HFFc6 (cell line): ENCODE measurements around the gene HECA. TPM values are rescaled to one million over a fixed set of nuclear protein-coding genes. Genes with fewer than 3 reads are reported as not detected.

Experiments used
- DNase-seq: peaks from one replicate; pipeline ENCODE4 v3.0.0-alpha.2; 2018
- H3K27ac Mint-ChIP-seq: 2 replicates; pipeline ENCODE4 v1.8.0; 2020; ENCODE audit warnings: mild to moderate bottlenecking, mixed read lengths
- H3K27me3 Mint-ChIP-seq: 2 replicates; pipeline ENCODE4 v1.8.0; 2021; ENCODE audit warnings: mild to moderate bottlenecking, moderate library complexity, mixed read lengths; ENCODE audit not compliant: insufficient read depth
- H3K36me3 Mint-ChIP-seq: 2 replicates; pipeline ENCODE4 v1.8.0; 2021; ENCODE audit warnings: low read depth, mixed read lengths
- H3K4me1 Mint-ChIP-seq: 2 replicates; pipeline ENCODE4 v1.8.0; 2020; ENCODE audit warnings: low read depth, mixed read lengths
- H3K4me3 Mint-ChIP-seq: 2 replicates; pipeline ENCODE4 v1.8.0; 2020; ENCODE audit warnings: mild to moderate bottlenecking, moderate library complexity, mixed read lengths
- H3K9me3 Mint-ChIP-seq: 2 replicates; pipeline ENCODE4 v1.8.0; 2020; ENCODE audit warnings: mild to moderate bottlenecking, mixed read lengths
- CTCF ChIP-seq: fragments of 200-600 bp; sonication (generic); IDR thresholded peaks from 2 replicates; pipeline ENCODE4 v1.5.0; 2021; ENCODE audit warnings: antibody characterized with exemption, mild to moderate bottlenecking
- total RNA-seq, 6 experiments: library from RNA; stranded (reverse); fragmentation: NEBNext Ultra II Directional; extraction: Animal tissue kit (Norgen Biotek cat#: 25700); gene quantifications; 2 replicates in 1 of 6; 3 replicates in 5 of 6; pipeline ENCODE4 v1.2.3, GENCODE V29; 2021

Gene HECA
- total RNA-seq, 6 experiments from 2014 or later = 9.7 to 13.1 (median 11.9) TPM

GRCh38 chr6:139151425-139152087 is 16.7 kb downstream of the HECA start:
- Mint-ChIP-seq H3K4me3 (no peak overlapping the region), H3K36me3 (no peaks in the 10 kb centered on the region), H3K27ac (no peak overlapping the region), H3K9me3 (no peaks in the 10 kb centered on the region), H3K27me3 (no peaks in the 10 kb centered on the region; the same call in 1 of the 2 replicates), H3K4me1 (peaks cover 33% of the 10 kb centered on the region)
- TF ChIP-seq CTCF = no peak
- DNase-seq = no peak

GRCh38 chr6:139152088-139152891 is 17.4 kb downstream of the HECA start:
- Mint-ChIP-seq H3K4me3 (no peak overlapping the region), H3K27me3 (no peaks in the 10 kb centered on the region), H3K9me3 (no peaks in the 10 kb centered on the region), H3K27ac (no peak overlapping the region), H3K36me3 (no peaks in the 10 kb centered on the region), H3K4me1 (peaks cover 33% of the 10 kb centered on the region)
- no peak for DNase-seq
- no peak for TF ChIP-seq CTCF

- Mint-ChIP-seq H3K36me3 (no peaks in the 10 kb centered on the region), H3K4me1 (peaks cover 33% of the 10 kb centered on the region), H3K27me3 (no peaks in the 10 kb centered on the region), H3K4me3 (no peak overlapping the region), H3K27ac (no peak overlapping the region), H3K9me3 (no peaks in the 10 kb centered on the region)
- no peak for DNase-seq
- no peak for TF ChIP-seq CTCF
Observed at GRCh38 chr6:139152892-139153271, 18.0 kb downstream of the HECA start.

GRCh38 chr6:139153855-139154254 is 19.0 kb downstream of the HECA start:
- no peaks in the 10 kb centered on the region for H3K9me3 Mint-ChIP-seq
- peak; percentile 42 for DNase-seq
- no peaks in the 10 kb centered on the region for H3K36me3 Mint-ChIP-seq
- H3K4me1 Mint-ChIP-seq = peaks cover 31% of the 10 kb centered on the region
- no peak overlapping the region for H3K27ac Mint-ChIP-seq
- no peak overlapping the region for H3K4me3 Mint-ChIP-seq
- no peak for TF ChIP-seq CTCF
- no peaks in the 10 kb centered on the region for H3K27me3 Mint-ChIP-seq

GRCh38 chr6:139154881-139155547 is 20.1 kb downstream of the HECA start:
- H3K27me3 Mint-ChIP-seq = no peaks in the 10 kb centered on the region
- peaks cover 23% of the 10 kb centered on the region for H3K4me1 Mint-ChIP-seq
- no peaks in the 10 kb centered on the region for H3K36me3 Mint-ChIP-seq
- no peak for TF ChIP-seq CTCF
- no peaks in the 10 kb centered on the region for H3K9me3 Mint-ChIP-seq
- H3K4me3 Mint-ChIP-seq = no peak overlapping the region
- no peak overlapping the region for H3K27ac Mint-ChIP-seq
- no peak for DNase-seq
